K562 (cell line): Measurements from ENCODE around the gene CCDC3. TPM values are rescaled to one million over a fixed set of nuclear protein-coding genes. Genes with fewer than 3 reads are reported as not detected.
A peak's percentile ranks its signal among the peaks of the same experiment; 100 is the strongest.

ENCODE experiments used
- ATAC-seq: fragments of 200-7000 bp; cut with Tn5 transposase; 3 replicates; pipeline ENCODE4 v1.9.1; 2020; ENCODE audit warnings: moderate library complexity
- BruUV-seq: library from RNA; stranded (reverse); fragments of 400-500 nt; replicated peaks from 2 replicates; lab custom pipeline; 2021; lab: Mats Ljungman, UMichigan
- CTCF ChIA-PET: fragments of 300-600 bp; formaldehyde crosslinking; extraction: SDS; loops from one replicate; lab custom pipeline; 2021; ENCODE audit warnings: low intra/inter-chr PET ratio; lab: Yijun Ruan, JAX
- POLR2A ChIA-PET: fragments of 300-600, 350-650 bp; sonication (Branson Sonifier 250); formaldehyde crosslinking; extraction: SDS; loops from one replicate; lab custom pipeline; 2021; ENCODE audit warnings: antibody characterized with exemption, inconsistent platforms; lab: Yijun Ruan, JAX
- DNase-seq, 4 experiments: peaks; one replicate each; pipeline versions ENCODE4 v3.0.0 to v3.0.0-alpha.2; 2011 to 2018; ENCODE audit warnings: low spot score in 3 of 4, mixed read lengths in 3 of 4; ENCODE audit errors: extremely low read depth in 1 of 4
- FAIRE-seq: peaks from 2 replicates; lab custom pipeline; 2011; peaks lifted over from hg19 to GRCh38; lab: Jason Lieb, UNC
- H2AFZ ChIP-seq: 2 replicates; pipeline ENCODE4 v1.6.0; 2011; ENCODE audit warnings: low read depth, low read length, control low read depth, inconsistent platforms
- H3K27ac ChIP-seq: fragments of 200-600 bp; 3 replicates; pipeline ENCODE4 v1.8.0; 2011; ENCODE audit warnings: low read depth, mild to moderate bottlenecking, control low read depth, inconsistent platforms, low read length, moderate library complexity, mixed read lengths; ENCODE audit errors: extremely low read depth
- H3K27me3 ChIP-seq, 2 experiments: fragments of 300-600 bp in 1 of 2; 2 replicates in 1 of 2; 3 replicates in 1 of 2; pipeline versions ENCODE4 v1.6.0 to v1.8.0; 2011; ENCODE audit warnings: inconsistent platforms in 2 of 2, low read length in 2 of 2, mild to moderate bottlenecking in 1 of 2, mixed read lengths in 1 of 2, moderate library complexity in 1 of 2; ENCODE audit not compliant: control insufficient read depth in 2 of 2, insufficient read depth in 2 of 2
- H3K36me3 ChIP-seq: fragments of 300-600 bp; 3 replicates; pipeline ENCODE4 v1.8.0; 2011; ENCODE audit warnings: mild to moderate bottlenecking, low read length, inconsistent platforms; ENCODE audit not compliant: control insufficient read depth, insufficient read depth
- H3K4me1 ChIP-seq, 2 experiments: fragments of 200-600 bp in 1 of 2; replicated peaks in 1 of 2; 2 replicates in 1 of 2; 3 replicates in 1 of 2; pipeline versions ENCODE4 v1.5.1 to v1.8.0; 2011; ENCODE audit warnings: inconsistent platforms in 2 of 2, low read length in 2 of 2, mild to moderate bottlenecking in 1 of 2, mixed read lengths in 1 of 2, moderate library complexity in 1 of 2; ENCODE audit not compliant: control insufficient read depth in 2 of 2, insufficient read depth in 2 of 2
- H3K4me2 ChIP-seq: 2 replicates; pipeline ENCODE4 v1.6.1; 2011; ENCODE audit warnings: low read length, control low read depth, inconsistent platforms, mixed read lengths; ENCODE audit not compliant: insufficient read depth
- H3K4me3 ChIP-seq: fragments of 200-600 bp; sonication (generic), shearing (Covaris generic); 2 replicates; pipeline ENCODE4 v1.5.1; 2016; ENCODE audit warnings: control low read depth, inconsistent platforms
- H3K79me2 ChIP-seq: fragments of 200-600 bp; 3 replicates; pipeline ENCODE4 v1.8.0; 2011; ENCODE audit warnings: low read length, inconsistent platforms; ENCODE audit not compliant: control insufficient read depth, insufficient read depth
- H3K9ac ChIP-seq, 2 experiments: 2 replicates each; pipeline versions ENCODE4 v1.6.0 to v1.6.1; 2011; ENCODE audit warnings: low read depth in 2 of 2, low read length in 2 of 2, control low read depth in 1 of 2, inconsistent platforms in 1 of 2, mild to moderate bottlenecking in 1 of 2, mixed read lengths in 1 of 2; ENCODE audit not compliant: insufficient read depth in 1 of 2
- H3K9me1 ChIP-seq: one replicate; pipeline ENCODE4 v1.6.0; 2011; ENCODE audit warnings: inconsistent platforms, mild to moderate bottlenecking, low read length, moderate library complexity; ENCODE audit not compliant: control insufficient read depth, insufficient read depth
- H3K9me3 ChIP-seq: replicated peaks from 2 replicates; pipeline ENCODE4 v1.5.1; 2011; ENCODE audit warnings: low read depth, low read length, inconsistent platforms; ENCODE audit not compliant: control insufficient read depth, insufficient read depth
- H4K20me1 ChIP-seq: replicated peaks from 2 replicates; pipeline ENCODE4 v1.6.1; 2011; ENCODE audit warnings: low read length, inconsistent platforms, mixed read lengths; ENCODE audit not compliant: control insufficient read depth, insufficient read depth
- ARID2 ChIP-seq: fragments of 450-650 bp; IDR thresholded peaks from 2 replicates; pipeline ENCODE4 v1.6.1; 2017; ENCODE audit warnings: antibody characterized with exemption, mild to moderate bottlenecking
- CTCF ChIP-seq, 3 experiments: IDR thresholded peaks in 2 of 3; conservative IDR thresholded peaks in 1 of 3; 2 replicates each; pipeline ENCODE4 v1.5.1; 2011 to 2012; ENCODE audit warnings: low read length in 3 of 3, mild to moderate bottlenecking in 3 of 3, control low read depth in 2 of 3, improper control_type of control experiment in 1 of 3, inconsistent platforms in 1 of 3, low read depth in 1 of 3, mixed read lengths in 1 of 3, moderate library complexity in 1 of 3; ENCODE audit not compliant: insufficient read depth in 2 of 3
- ELF1 ChIP-seq: fragments of 200-800 bp; sonication (Bioruptor generic); IDR thresholded peaks from 2 replicates; pipeline ENCODE4 v1.6.1; 2016; ENCODE audit warnings: missing genetic modification characterization, missing compliant biosample characterization
- KLF10 ChIP-seq: fragments of 250-450 bp; sonication (Bioruptor Pico); IDR thresholded peaks from 2 replicates; pipeline ENCODE4 v1.6.1; 2021; ENCODE audit warnings: matching md5 sums
- MYNN ChIP-seq, 2 experiments: sonication (generic); formaldehyde crosslinking in 1 of 2; IDR thresholded peaks; 2 replicates each; pipeline versions ENCODE4 v1.5.0 to v1.6.1; 2016 to 2020; ENCODE audit warnings: antibody characterized with exemption in 1 of 2, missing genetic modification reagents in 1 of 2
- NFRKB ChIP-seq: fragments of 450-650 bp; IDR thresholded peaks from 2 replicates; pipeline ENCODE4 v1.6.1; 2016; ENCODE audit warnings: low read depth
- NR2C1 ChIP-seq, 2 experiments: fragments of 450-650 bp; IDR thresholded peaks; 2 replicates each; pipeline ENCODE4 v1.6.1; 2017; ENCODE audit warnings: mild to moderate bottlenecking in 2 of 2, antibody characterized with exemption in 1 of 2, inconsistent platforms in 1 of 2, missing compliant biosample characterization in 1 of 2, missing genetic modification characterization in 1 of 2
- PYGO2 ChIP-seq: fragments of 450-650 bp; IDR thresholded peaks from 2 replicates; pipeline ENCODE4 v1.6.1; 2016; ENCODE audit warnings: mild to moderate bottlenecking, missing genetic modification characterization, moderate library complexity, missing compliant biosample characterization
- RAD21 ChIP-seq, 2 experiments: fragments of 250-450 bp in 1 of 2; fragments of 450-650 bp in 1 of 2; sonication (Bioruptor Pico) in 1 of 2; formaldehyde crosslinking in 1 of 2; IDR thresholded peaks in 1 of 2; conservative IDR thresholded peaks in 1 of 2; 2 replicates each; pipeline versions ENCODE4 v1.4.0 to v1.8.0; 2020 to 2022; ENCODE audit warnings: mild to moderate bottlenecking in 2 of 2, moderate library complexity in 1 of 2
- RB1 ChIP-seq: fragments of 450-650 bp; IDR thresholded peaks from 2 replicates; pipeline ENCODE4 v1.6.1; 2017; ENCODE audit warnings: low read depth, mild to moderate bottlenecking
- TBL1XR1 ChIP-seq, 2 experiments: IDR thresholded peaks; 2 replicates each; pipeline ENCODE4 v1.6.1; 2012; ENCODE audit warnings: improper control_type of control experiment in 2 of 2, low read length in 2 of 2, mild to moderate bottlenecking in 1 of 2
- ZNF444 ChIP-seq: fragments of 250-450 bp; sonication (Bioruptor Pico); IDR thresholded peaks from 2 replicates; pipeline ENCODE4 v1.4.0; 2020; ENCODE audit warnings: mild to moderate bottlenecking, moderate library complexity
- WGBS: fragments of 100-300 bp; shearing (Covaris generic); methylation state at CpG from one replicate; pipeline ENCODE4 v1.1.6; 2016; ENCODE audit warnings: low coverage, mixed read lengths; ENCODE audit not compliant: insufficient coverage; ENCODE audit errors: missing lambda C conversion rate; 5-methylcytosine and 5-hydroxymethylcytosine counted together
- in situ Hi-C: fragments of 300-500 bp; cut with MboI; formaldehyde crosslinking; loops from 4 replicates; pipeline ENCODE4 v1.15.0; 2018; ENCODE audit warnings: inconsistent platforms, mixed read lengths
- intact Hi-C: fragments of 100-400 bp; cut with micrococcal nuclease; formaldehyde crosslinking; loops from 2 replicates; pipeline ENCODE4 v1.14.2; 2022
- polyA plus RNA-seq, 8 experiments: library from polyadenylated mRNA; depleted of rRNA in 4 of 8; stranded (reverse) in 5 of 8; unstranded in 3 of 8; fragments of >200 nt; fragmentation: Nextera tagmentation in 2 of 8; fragmentation: Illumina TruSeq in 1 of 8; extraction: Ambion mirVana in 2 of 8; extraction: Trizol in 1 of 8; gene quantifications; 2 replicates each; pipeline versions ENCODE4 v1.2.1 to v1.2.3, GENCODE V29; 2011 to 2014; ENCODE audit warnings: inconsistent platforms in 1 of 8, missing spikeins in 1 of 8
- total RNA-seq, 7 experiments: library from RNA; depleted of rRNA in 6 of 7; stranded (reverse); fragments of >200 nt in 6 of 7; fragmentation: Illumina TruSeq in 2 of 7; extraction: Trizol in 2 of 7; gene quantifications; 2 replicates each; pipeline versions ENCODE4 v1.2.1 to v1.2.3, GENCODE V29; 2011 to 2021; ENCODE audit warnings: low replicate concordance in 1 of 7
- TF ChIP-seq, protein P1 (sequence below): fragments of 450-650 bp; conservative IDR thresholded peaks from 2 replicates; pipeline ENCODE4 v1.6.1; 2016; ENCODE audit warnings: missing genetic modification characterization, low read depth, mild to moderate bottlenecking, control low read depth, missing compliant biosample characterization

The CCDC3 gene
- total and polyA plus RNA-seq, 9 of the 15 experiments (the other 6 are each of a cell fraction or from before 2014, with no cell fraction given) = not detected

DNA sequence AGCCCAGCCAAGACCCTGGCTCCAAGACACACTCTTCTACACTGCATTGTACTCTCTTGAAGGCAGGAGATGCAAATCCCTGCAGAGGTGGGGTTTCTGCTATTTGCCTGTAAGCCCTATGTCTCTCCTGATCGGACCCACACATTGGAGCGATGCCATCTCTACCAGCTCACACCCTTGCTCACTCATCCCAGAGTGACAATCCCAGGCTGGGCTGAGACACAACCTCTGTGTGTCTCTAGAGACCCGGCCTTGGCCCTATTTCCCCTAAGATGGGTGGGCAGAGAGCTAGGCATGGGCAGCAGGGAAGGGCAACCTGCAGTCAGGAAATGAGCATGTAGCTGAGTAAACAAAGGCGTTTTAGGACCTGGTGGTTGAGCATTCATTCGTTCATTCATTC, 25.6 kb downstream of the CCDC3 start:
- TF ChIP-seq PYGO2 (tag) (no peak), ZNF444 (CRISPR knock-in tag) (no peak), ELF1 (tag) (no peak)
- TF ChIP-seq, protein P1, sequence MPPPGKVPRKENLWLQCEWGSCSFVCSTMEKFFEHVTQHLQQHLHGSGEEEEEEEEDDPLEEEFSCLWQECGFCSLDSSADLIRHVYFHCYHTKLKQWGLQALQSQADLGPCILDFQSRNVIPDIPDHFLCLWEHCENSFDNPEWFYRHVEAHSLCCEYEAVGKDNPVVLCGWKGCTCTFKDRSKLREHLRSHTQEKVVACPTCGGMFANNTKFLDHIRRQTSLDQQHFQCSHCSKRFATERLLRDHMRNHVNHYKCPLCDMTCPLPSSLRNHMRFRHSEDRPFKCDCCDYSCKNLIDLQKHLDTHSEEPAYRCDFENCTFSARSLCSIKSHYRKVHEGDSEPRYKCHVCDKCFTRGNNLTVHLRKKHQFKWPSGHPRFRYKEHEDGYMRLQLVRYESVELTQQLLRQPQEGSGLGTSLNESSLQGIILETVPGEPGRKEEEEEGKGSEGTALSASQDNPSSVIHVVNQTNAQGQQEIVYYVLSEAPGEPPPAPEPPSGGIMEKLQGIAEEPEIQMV (tag) = no peak
- no peak for ATAC-seq
- CTCF ChIA-PET = no interaction called here
- no peak for DNase-seq
- BruUV-seq = no TSS peak
- 1% methylated on average over 5 of the region's 5 CpGs for WGBS
- H3K9me1 ChIP-seq = no peaks in the 10 kb centered on the region
- no peak overlapping the region for H3K9ac ChIP-seq
- no peak overlapping the region for H3K27ac ChIP-seq
- intact Hi-C loops (no loop called here), in situ Hi-C loops (no loop called here)
- H3K4me2 ChIP-seq = no peak overlapping the region
- no peaks in the 10 kb centered on the region; the same call in 1 of the 2 replicates for H4K20me1 ChIP-seq
- FAIRE-seq = no peak
- peaks cover 5 to 27% of the 10 kb centered on the region in 2 experiments for H3K27me3 ChIP-seq
- no peaks in the 10 kb centered on the region; a peak in 1 of 5 replicates for H3K4me1 ChIP-seq
- no peak overlapping the region for H3K4me3 ChIP-seq
- H3K36me3 ChIP-seq = no peaks in the 10 kb centered on the region
- POLR2A ChIA-PET = no interaction called here
- H2AFZ ChIP-seq = no peak overlapping the region
- no peaks in the 10 kb centered on the region for H3K79me2 ChIP-seq
- H3K9me3 ChIP-seq = no peaks in the 10 kb centered on the region

DNA sequence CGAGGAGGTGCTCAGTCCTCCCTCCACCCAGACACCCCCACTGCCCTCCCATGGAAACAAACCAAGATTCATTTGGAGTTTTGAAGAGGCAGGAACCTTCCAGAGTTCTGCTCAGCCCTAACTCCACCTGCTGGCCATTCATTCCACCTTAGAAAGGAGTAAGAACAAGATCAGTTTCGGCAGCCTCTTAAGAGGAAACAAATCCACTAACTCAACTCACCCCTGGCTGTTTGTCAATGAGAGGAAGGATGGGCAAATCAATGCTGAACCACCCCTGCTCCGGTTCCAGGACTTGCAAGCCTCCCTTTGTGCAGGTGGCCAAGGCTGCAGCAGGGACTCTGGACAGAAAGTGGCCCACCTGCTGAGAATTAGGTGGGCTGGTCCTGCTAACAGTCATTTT, 26.2 kb downstream of the CCDC3 start:
- Histone ChIP-seq H2AFZ (no peak overlapping the region), H3K27me3 (peaks cover 5 to 32% of the 10 kb centered on the region in 2 experiments), H3K9me1 (no peaks in the 10 kb centered on the region), H3K4me1 (no peaks in the 10 kb centered on the region; a peak in 1 of 5 replicates), H3K4me2 (no peak overlapping the region), H3K36me3 (no peaks in the 10 kb centered on the region), H3K79me2 (no peaks in the 10 kb centered on the region), H3K9me3 (no peaks in the 10 kb centered on the region), H3K27ac (no peak overlapping the region), H3K9ac (no peak overlapping the region), H4K20me1 (no peaks in the 10 kb centered on the region; the same call in 1 of the 2 replicates), H3K4me3 (no peak overlapping the region)
- in situ Hi-C loops (no loop called here), intact Hi-C loops (no loop called here)
- peak; percentile 39; the same call in 1 of the 3 replicates for ATAC-seq
- BruUV-seq = no TSS peak
- no peak for FAIRE-seq
- peak in 2 of 4 experiments; percentile 12 to 14 for DNase-seq
- ChIA-PET CTCF (no interaction called here), POLR2A (no interaction called here)
- WGBS = 6% methylated on average over 3 of the region's 3 CpGs
- TF ChIP-seq MYNN (IDR thresholded peaks at IDR 0.05) (no peak), MYNN (CRISPR knock-in tag; IDR thresholded peaks at IDR 0.05) (no peak), RB1 (no peak), ARID2 (no peak), KLF10 (CRISPR knock-in tag) (no peak), NR2C1 (IDR thresholded peaks at IDR 0.05) (no peak), NR2C1 (tag; IDR thresholded peaks at IDR 0.05) (no peak), TBL1XR1 (IDR thresholded peaks at IDR 0.05; ENCODE audit: low read length in 2 of 2) (no peak), RAD21 (CRISPR knock-in tag; conservative IDR thresholded peaks at IDR 0.05 in 1 of 2, IDR thresholded peaks at IDR 0.05 in 1 of 2) (0 out of 4 replicates have a peak, but pooled peaks of 1 of the 2 experiments have one; percentile 13), NFRKB (no peak), CTCF (IDR thresholded peaks at IDR 0.05 in 2 of 3, conservative IDR thresholded peaks at IDR 0.05 in 1 of 3; ENCODE audit: insufficient read depth in 2 of 3, low read depth in 1 of 3, low read length in 3 of 3) (peak; percentile 10 to 26 (median 23); a peak in 2 of 6 replicates)
